H1 (cell line): ENCODE data around the gene TJP3. TPM values are rescaled to one million over a fixed set of nuclear protein-coding genes. Genes with fewer than 3 reads are reported as not detected.

Experiments used
- CTCF ChIA-PET: fragments of 300-600 bp; sonication (Branson Sonifier 250); formaldehyde crosslinking; loops from one replicate; lab custom pipeline; 2021; ENCODE audit not compliant: partially characterized antibody; lab: Charles Lee
- POLR2A ChIA-PET: fragments of 300-600 bp; sonication (Branson Sonifier 250); formaldehyde crosslinking; loops from one replicate; lab custom pipeline; 2021; ENCODE audit warnings: inconsistent platforms; ENCODE audit not compliant: partially characterized antibody; lab: Charles Lee
- DNase-seq, 2 experiments: peaks; one replicate each; pipeline versions ENCODE4 v3.0.0 to v3.0.0-alpha.2; 2010 to 2022; ENCODE audit warnings: low spot score in 2 of 2, low read depth in 1 of 2, mixed read lengths in 1 of 2
- FAIRE-seq: peaks from 2 replicates; lab custom pipeline; 2011; peaks lifted over from hg19 to GRCh38; lab: Jason Lieb, UNC
- H2AFZ ChIP-seq: 2 replicates; pipeline ENCODE4 v1.8.1; 2012; ENCODE audit warnings: low read length, inconsistent platforms
- H2AK5ac ChIP-seq: 2 replicates; pipeline ENCODE4 v1.6.1; 2013; ENCODE audit warnings: low read depth, low read length
- H2BK120ac ChIP-seq: replicated peaks from 2 replicates; pipeline ENCODE3; 2013; ENCODE audit warnings: low read depth, low read length, inconsistent platforms
- H2BK12ac ChIP-seq: 2 replicates; pipeline ENCODE4 v1.6.1; 2013; ENCODE audit warnings: low read depth, low read length
- H2BK15ac ChIP-seq: 2 replicates; pipeline ENCODE4 v1.6.1; 2013; ENCODE audit warnings: low read length
- H2BK20ac ChIP-seq: 2 replicates; pipeline ENCODE4 v1.6.1; 2013; ENCODE audit warnings: low read length
- H2BK5ac ChIP-seq: 2 replicates; pipeline ENCODE4 v1.6.1; 2013; ENCODE audit warnings: low read depth, low read length
- H3K14ac ChIP-seq: 2 replicates; pipeline ENCODE4 v1.6.1; 2013; ENCODE audit warnings: inconsistent platforms; ENCODE audit not compliant: insufficient read length
- H3K18ac ChIP-seq: 2 replicates; pipeline ENCODE4 v1.6.1; 2013; ENCODE audit warnings: low read length; ENCODE audit errors: extremely low read depth
- H3K23ac ChIP-seq: 2 replicates; pipeline ENCODE4 v1.6.1; 2013; ENCODE audit warnings: inconsistent platforms; ENCODE audit not compliant: insufficient read length
- H3K23me2 ChIP-seq: 2 replicates; pipeline ENCODE4 v1.6.1; 2013; ENCODE audit warnings: low read depth, low read length
- H3K27ac ChIP-seq: 2 replicates; pipeline ENCODE4 v1.6.1; 2011; ENCODE audit warnings: low read depth, low read length, inconsistent platforms
- H3K27me3 ChIP-seq, 4 experiments: replicated peaks in 1 of 4; 1 replicate in 1 of 4; 2 replicates in 3 of 4; pipeline versions ENCODE4 v1.6.1 to v1.8.1; 2011 to 2013; ENCODE audit warnings: low read length in 3 of 4, mild to moderate bottlenecking in 3 of 4, inconsistent platforms in 2 of 4, mixed read lengths in 2 of 4, moderate library complexity in 1 of 4; ENCODE audit not compliant: control insufficient read depth in 3 of 4, insufficient read depth in 3 of 4; ENCODE audit errors: extremely low read depth in 1 of 4
- H3K36me3 ChIP-seq, 4 experiments: 2 replicates each; pipeline versions ENCODE4 v1.6.1 to v1.8.1; 2011 to 2013; ENCODE audit warnings: mild to moderate bottlenecking in 4 of 4, low read length in 3 of 4, moderate library complexity in 2 of 4, control low read depth in 1 of 4, inconsistent platforms in 1 of 4; ENCODE audit not compliant: insufficient read depth in 4 of 4, control insufficient read depth in 2 of 4
- H3K4ac ChIP-seq: replicated peaks from 2 replicates; pipeline ENCODE3; 2013; ENCODE audit warnings: low read length, low read depth, mixed read lengths, inconsistent platforms; ENCODE audit not compliant: insufficient read length
- H3K4me1 ChIP-seq, 4 experiments: replicated peaks in 1 of 4; 1 replicate in 1 of 4; 2 replicates in 3 of 4; pipeline versions ENCODE4 v1.6.1 to v1.8.1; 2011 to 2013; ENCODE audit warnings: low read length in 3 of 4, inconsistent platforms in 2 of 4, mixed read lengths in 1 of 4; ENCODE audit not compliant: insufficient read depth in 4 of 4, control insufficient read depth in 3 of 4
- H3K4me2 ChIP-seq, 2 experiments: 2 replicates each; pipeline versions ENCODE4 v1.6.1 to v1.8.1; 2011 to 2013; ENCODE audit warnings: low read depth in 2 of 2, low read length in 2 of 2, control low read depth in 1 of 2, inconsistent platforms in 1 of 2, mild to moderate bottlenecking in 1 of 2; ENCODE audit not compliant: insufficient read depth in 1 of 2
- H3K4me3 ChIP-seq, 4 experiments: fragments of 200-600, 300-600 bp in 1 of 4; sonication (generic), shearing (Covaris generic), sonication (Bioruptor Twin) in 1 of 4; 2 replicates each; pipeline versions ENCODE4 v1.5.1 to v1.8.1; 2011 to 2016; ENCODE audit warnings: low read length in 4 of 4, low read depth in 3 of 4, control low read depth in 2 of 4, inconsistent platforms in 2 of 4, mild to moderate bottlenecking in 2 of 4, mixed read lengths in 1 of 4, moderate library complexity in 1 of 4; ENCODE audit not compliant: insufficient read depth in 2 of 4; ENCODE audit errors: extremely low read depth in 1 of 4
- H3K56ac ChIP-seq: replicated peaks from 2 replicates; pipeline ENCODE3; 2013; ENCODE audit warnings: low read depth, mild to moderate bottlenecking, mixed read lengths, low read length, inconsistent platforms; ENCODE audit not compliant: insufficient read length
- H3K79me1 ChIP-seq: 2 replicates; pipeline ENCODE4 v1.6.1; 2013; ENCODE audit warnings: low read depth, low read length, control low read depth
- H3K79me2 ChIP-seq, 2 experiments: 2 replicates each; pipeline versions ENCODE4 v1.6.1 to v1.8.1; 2012 to 2013; ENCODE audit warnings: low read length in 2 of 2, mild to moderate bottlenecking in 2 of 2, inconsistent platforms in 1 of 2; ENCODE audit not compliant: insufficient read depth in 2 of 2, control insufficient read depth in 1 of 2
- H3K9ac ChIP-seq, 4 experiments: replicated peaks in 1 of 4; 1 replicate in 1 of 4; 2 replicates in 3 of 4; pipeline versions ENCODE4 v1.6.1 to v1.8.1; 2011 to 2013; ENCODE audit warnings: low read depth in 3 of 4, low read length in 3 of 4, control low read depth in 2 of 4, mild to moderate bottlenecking in 2 of 4, moderate library complexity in 2 of 4, inconsistent platforms in 1 of 4; ENCODE audit errors: extremely low read depth in 1 of 4
- H3K9me3 ChIP-seq, 2 experiments: 2 replicates each; pipeline versions ENCODE4 v1.6.1 to v1.8.1; 2012 to 2013; ENCODE audit warnings: mild to moderate bottlenecking in 2 of 2, moderate library complexity in 2 of 2, control low read depth in 1 of 2, inconsistent platforms in 1 of 2, low read depth in 1 of 2, low read length in 1 of 2, mixed read lengths in 1 of 2; ENCODE audit not compliant: insufficient read depth in 2 of 2
- H4K20me1 ChIP-seq, 2 experiments: replicated peaks in 1 of 2; 2 replicates each; pipeline versions ENCODE3 to v1.8.1; 2011 to 2013; ENCODE audit warnings: inconsistent platforms in 2 of 2, low read length in 2 of 2, mild to moderate bottlenecking in 1 of 2; ENCODE audit not compliant: insufficient read depth in 2 of 2, control insufficient read depth in 1 of 2
- H4K5ac ChIP-seq: 2 replicates; pipeline ENCODE4 v1.6.1; 2013; ENCODE audit warnings: low read length, low read depth, mixed read lengths, inconsistent platforms; ENCODE audit not compliant: insufficient read length
- H4K8ac ChIP-seq: 2 replicates; pipeline ENCODE4 v1.8.0; 2013; ENCODE audit warnings: mild to moderate bottlenecking, moderate library complexity, low read length, inconsistent platforms; ENCODE audit not compliant: insufficient read depth; ENCODE audit errors: extremely low read depth
- H4K91ac ChIP-seq: replicated peaks from 2 replicates; pipeline ENCODE3; 2013; ENCODE audit warnings: low read length, mixed read lengths, inconsistent platforms; ENCODE audit not compliant: insufficient read length
- TAF7 ChIP-seq: optimal IDR thresholded peaks from 2 replicates; pipeline ENCODE3; 2011; ENCODE audit warnings: low read depth, mild to moderate bottlenecking, inconsistent platforms, low read length, moderate library complexity, borderline replicate concordance
- WGBS, 2 experiments: shearing (Covaris generic) in 1 of 2; methylation state at CpG; one replicate each; pipeline versions ENCODE4 v1.1.6 to v1.1.7; 2013 to 2015; ENCODE audit warnings: low lambda C conversion rate in 2 of 2, mixed read lengths in 2 of 2, inconsistent platforms in 1 of 2, low coverage in 1 of 2, missing lambda C conversion rate in 1 of 2; ENCODE audit not compliant: insufficient replicate concordance in 2 of 2, insufficient coverage in 1 of 2, insufficient read length in 1 of 2; ENCODE audit errors: extremely low coverage in 1 of 2, missing lambda C conversion rate in 1 of 2; 5-methylcytosine and 5-hydroxymethylcytosine counted together
- polyA plus RNA-seq, 7 experiments: library from polyadenylated mRNA; depleted of rRNA in 3 of 7; stranded (reverse) in 5 of 7; unstranded in 2 of 7; fragments of >200 nt in 5 of 7; fragments of 200-250 nt in 2 of 7; gene quantifications; 1 replicate in 5 of 7; 2 replicates in 1 of 7; 4 replicates in 1 of 7; pipeline versions ENCODE4 v1.2.1 to v1.2.3, GENCODE V29; 2011 to 2013; ENCODE audit warnings: missing spikeins in 2 of 7, mixed read lengths in 2 of 7
- total RNA-seq: library from RNA; stranded (reverse); fragmentation: NEBNext Ultra II Directional; extraction: Animal tissue kit (Norgen Biotek cat#: 25700); gene quantifications from 2 replicates; pipeline ENCODE4 v1.2.1, GENCODE V29; 2021

Gene TJP3
- total and polyA plus RNA-seq, 2 of the 8 experiments (the other 6 are each of a cell fraction or from before 2014, with no cell fraction given), result 17.1 to 26.1 TPM

GRCh38 chr19:3668331-3669081, 39.7 kb upstream of the TJP3 start:
- no peak overlapping the region for H3K56ac ChIP-seq
- ChIA-PET POLR2A (interaction anchor here (0.7 kb wide), 1 partner anchor 29 kb away, joined by 3 read pairs; no protein-coding TSS in a partner anchor), CTCF (interaction anchor here (1.0 to 5.8 kb wide), 8 partner anchors 10 to 82 kb away, joined by 3 to 110 read pairs (median 8); partner anchors contain the start of genes PIP5K1C and TJP3)
- peaks cover 8 to 38% of the 10 kb centered on the region in 2 experiments for H4K20me1 ChIP-seq
- H2BK20ac ChIP-seq, result no peak overlapping the region
- FAIRE-seq, result no peak
- H3K4me1 ChIP-seq, result peaks cover 0 to 21% (median 10%) of the 10 kb centered on the region in 4 experiments; a peak in 5 of 7 replicates
- no peak overlapping the region for H3K23ac ChIP-seq
- no peaks in the 10 kb centered on the region for H3K9me3 ChIP-seq
- H3K27ac ChIP-seq, result no peak overlapping the region; the same call in 1 of the 2 replicates
- H3K79me2 ChIP-seq, result peaks cover 0 to 3% of the 10 kb centered on the region in 2 experiments; a peak in 1 of 4 replicates
- H3K23me2 ChIP-seq, result peaks cover 2% of the 10 kb centered on the region; the same call in 1 of the 2 replicates
- no peak overlapping the region for H3K9ac ChIP-seq
- peaks cover 9% of the 10 kb centered on the region; the same call in 1 of the 2 replicates for H3K79me1 ChIP-seq
- no peak overlapping the region for H4K91ac ChIP-seq
- H3K18ac ChIP-seq, result no peak overlapping the region
- H2BK12ac ChIP-seq, result no peak overlapping the region
- H3K27me3 ChIP-seq, result no peaks in the 10 kb centered on the region
- TF ChIP-seq TAF7, result no peak
- H2BK120ac ChIP-seq, result no peak overlapping the region
- no peak overlapping the region for H3K4ac ChIP-seq
- no peak overlapping the region for H2AK5ac ChIP-seq
- H2BK15ac ChIP-seq, result no peak overlapping the region
- no peak overlapping the region for H3K4me2 ChIP-seq
- DNase-seq, result no peak
- H2BK5ac ChIP-seq, result peak overlapping the region; percentile 60; the same call in 1 of the 2 replicates
- H3K14ac ChIP-seq, result no peak overlapping the region
- no peak overlapping the region for H3K4me3 ChIP-seq
- peak overlapping the region; percentile 31 for H4K8ac ChIP-seq
- H2AFZ ChIP-seq, result no peak overlapping the region
- H4K5ac ChIP-seq, result no peak overlapping the region
- peaks cover 0 to 7% (median 4%) of the 10 kb centered on the region in 4 experiments; a peak in 1 of 8 replicates for H3K36me3 ChIP-seq
- WGBS, 2 experiments, result 87% methylated on average over 27 of the region's 34 CpGs; no CpG with 5 or more reads in 1 of the 2 experiments
